ENCODE measurements around the gene TIMM22.
A peak's percentile ranks its signal among the peaks of the same experiment; 100 is the strongest.
"Not testable (repeated sequence)": the region's sequence is repeated elsewhere in the genome, so short reads cannot be mapped to it uniquely, and the experiment has no call there.

Gene TIMM22

GRCh38 chr17:973053-973452 is 23.9 kb upstream of the TIMM22 start:
- no peak for DNase-seq

GRCh38 chr17:974778-975177 is 22.2 kb upstream of the TIMM22 start:
- not testable (repeated sequence) for DNase-seq

DNA sequence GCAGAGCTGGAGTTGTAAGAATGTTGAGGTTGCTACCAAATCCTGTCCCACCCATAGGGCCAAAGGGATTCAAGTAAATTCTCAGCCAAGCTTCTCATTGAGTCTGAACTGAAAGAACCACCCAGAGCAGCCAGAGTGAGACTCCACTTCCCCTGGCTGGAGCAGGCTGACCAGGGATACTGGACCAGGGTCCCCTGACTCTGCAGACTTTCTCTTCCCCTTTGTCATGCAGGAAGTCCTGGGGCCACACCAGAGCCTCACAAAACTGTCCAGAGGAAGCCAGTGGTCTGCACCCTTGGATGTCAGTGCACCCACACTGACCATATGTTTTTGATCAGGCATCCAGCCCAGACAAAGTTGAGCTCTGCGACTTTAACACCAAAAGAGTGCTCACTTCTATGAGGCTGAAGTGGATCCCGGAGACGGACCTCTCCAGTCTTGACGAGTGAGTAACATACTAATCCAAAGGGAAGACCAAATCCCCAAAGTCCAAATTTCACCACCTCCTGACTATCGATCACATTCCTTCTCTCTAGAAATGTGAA is 21.5 kb upstream of the TIMM22 start:
- DNase-seq: peak; percentile 43 to 48

DNA sequence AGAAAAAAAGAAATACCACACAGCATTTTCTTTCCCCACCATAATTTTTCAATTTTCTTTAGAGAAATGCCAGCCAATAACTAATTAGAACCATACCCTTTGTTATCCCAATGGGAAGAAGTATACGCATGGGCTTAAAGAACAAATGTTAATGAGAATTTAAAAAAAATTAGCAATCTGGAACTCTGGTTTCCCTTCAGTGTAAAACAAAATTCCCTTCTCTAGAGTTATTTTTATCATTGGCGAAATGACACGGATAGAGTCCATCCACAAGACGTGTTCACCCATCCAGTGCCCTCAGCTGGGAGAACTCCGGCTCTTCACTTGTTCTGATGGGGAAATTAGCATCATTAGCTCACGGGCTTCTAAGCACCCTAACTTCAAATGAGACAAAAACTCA is 20.6 kb upstream of the TIMM22 start:
- DNase-seq: no peak

- DNase-seq: no peak
Observed at GRCh38 chr17:977166-977565, 19.8 kb upstream of the TIMM22 start.

DNA sequence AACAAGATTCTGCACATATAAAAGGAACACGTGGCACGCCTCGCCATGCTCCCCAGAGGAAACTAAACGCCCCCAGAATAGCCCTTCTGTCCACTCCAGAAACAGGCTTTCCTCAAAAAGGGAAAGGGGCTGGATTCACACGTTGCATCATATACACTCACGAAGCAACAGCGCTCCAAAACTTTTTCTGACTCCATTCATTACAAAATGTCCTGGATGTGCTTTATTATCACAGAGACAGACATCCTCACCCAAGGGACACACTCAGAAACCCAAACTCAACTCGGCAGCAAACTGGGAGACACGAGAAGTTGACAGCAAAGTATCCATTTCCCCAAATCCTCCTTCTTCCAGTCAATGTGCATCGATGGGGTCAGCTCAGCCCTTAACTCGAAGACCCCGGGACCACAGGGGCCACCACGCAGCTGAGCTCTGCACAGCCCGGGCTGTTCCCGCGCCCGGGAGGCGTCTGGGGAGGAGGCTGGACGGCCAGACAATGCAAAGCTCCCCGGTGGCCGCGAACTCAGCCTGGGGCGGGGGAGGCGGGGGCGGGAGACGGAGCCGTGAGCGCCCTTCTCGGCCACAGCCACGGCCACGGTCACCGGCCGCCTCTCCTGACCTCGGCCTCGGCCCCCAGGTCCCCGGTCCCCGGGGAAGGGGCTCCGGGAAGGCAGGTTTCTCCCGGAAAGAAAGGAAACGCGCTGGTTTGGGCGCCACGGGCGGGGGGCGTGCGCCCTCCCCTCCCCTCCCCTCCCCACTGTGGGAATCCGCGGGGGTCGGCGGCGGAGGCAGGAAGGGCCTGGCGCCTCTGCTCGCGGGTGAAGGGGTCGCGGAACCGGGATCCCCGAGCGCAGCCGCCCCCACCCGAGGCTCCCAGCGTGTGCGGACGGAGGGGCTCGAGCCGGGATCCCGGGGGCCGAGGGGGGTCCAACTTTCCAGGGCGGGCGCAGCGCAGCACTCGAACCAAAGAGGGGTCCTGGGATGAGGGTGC is 18.5 kb upstream of the TIMM22 start:
- DNase-seq: no peak

DNA sequence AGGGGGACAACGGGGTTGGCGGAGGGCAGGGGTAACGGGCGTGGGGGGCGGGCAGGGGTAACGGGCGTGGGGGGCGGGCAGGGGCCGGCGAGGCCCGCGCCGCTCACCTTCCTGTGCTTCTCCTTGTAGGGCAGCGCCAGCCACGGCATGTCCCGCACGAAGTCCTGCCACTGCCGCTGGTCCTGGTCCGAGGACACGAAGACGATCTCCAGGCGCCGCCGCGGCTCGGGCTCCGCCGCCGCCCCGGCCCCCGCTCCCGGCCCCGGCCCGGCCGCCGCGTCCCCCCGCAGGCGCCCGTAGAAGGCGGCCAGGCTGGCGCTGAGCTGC is 17.8 kb upstream of the TIMM22 start:
- DNase-seq: peak in 1 of 2 donors; percentile 28

DNA sequence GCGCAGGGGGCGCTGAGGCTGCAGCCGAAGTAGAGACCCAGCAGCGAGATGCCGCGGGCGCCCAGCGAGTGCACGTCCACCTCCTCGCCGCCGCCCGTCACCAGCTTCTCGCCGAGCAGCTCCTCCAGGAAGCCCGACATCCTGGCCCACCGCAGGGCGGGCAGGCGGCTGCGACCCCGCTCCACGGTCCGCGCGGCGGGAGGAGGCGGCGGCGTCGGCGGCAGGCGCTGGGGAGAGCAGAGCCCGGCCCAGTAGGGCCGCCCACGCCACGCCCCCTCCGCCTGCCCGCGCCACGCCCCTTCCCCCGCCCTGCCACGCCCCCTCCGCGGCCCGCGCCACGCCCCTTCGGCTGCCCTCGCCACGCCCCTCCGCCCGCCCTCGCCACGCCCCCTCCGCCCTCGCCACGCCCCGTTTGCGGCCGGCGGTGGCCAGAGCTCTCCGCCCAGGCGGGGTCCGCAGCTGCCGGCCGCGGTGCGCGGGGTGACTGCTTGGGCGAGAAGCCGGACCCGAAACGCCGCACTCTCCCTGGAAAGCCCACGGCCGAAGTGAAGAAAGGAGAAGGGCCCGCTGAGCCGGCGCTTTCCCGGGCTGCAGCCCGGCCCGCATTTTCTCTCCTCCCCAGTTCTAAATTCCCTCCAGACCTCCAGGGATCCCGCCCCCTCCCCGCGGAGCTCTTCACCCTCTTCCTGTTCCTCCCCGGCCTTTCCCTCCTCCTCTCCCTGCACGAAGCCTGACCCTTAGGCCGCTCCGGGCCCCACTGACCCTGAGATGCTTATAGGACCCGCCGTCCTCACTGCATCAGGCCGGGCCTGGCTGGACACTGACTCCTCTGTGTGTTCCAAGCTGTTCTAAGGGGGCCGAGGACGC is 17.2 kb upstream of the TIMM22 start, which contains the start of gene NXN:
NXN (minus strand) TSS at position 238 of the 867 bp plus-strand sequence.
- DNase-seq: peak; percentile 57 to 69

- DNase-seq: peak; percentile 78 to 80
Observed at GRCh38 chr17:980406-981291, 16.3 kb upstream of the TIMM22 start.

GRCh38 chr17:981292-981658 is 15.7 kb upstream of the TIMM22 start:
- no peak for DNase-seq

GRCh38 chr17:983921-984320 is 13.0 kb upstream of the TIMM22 start:
- DNase-seq: no peak

DNA sequence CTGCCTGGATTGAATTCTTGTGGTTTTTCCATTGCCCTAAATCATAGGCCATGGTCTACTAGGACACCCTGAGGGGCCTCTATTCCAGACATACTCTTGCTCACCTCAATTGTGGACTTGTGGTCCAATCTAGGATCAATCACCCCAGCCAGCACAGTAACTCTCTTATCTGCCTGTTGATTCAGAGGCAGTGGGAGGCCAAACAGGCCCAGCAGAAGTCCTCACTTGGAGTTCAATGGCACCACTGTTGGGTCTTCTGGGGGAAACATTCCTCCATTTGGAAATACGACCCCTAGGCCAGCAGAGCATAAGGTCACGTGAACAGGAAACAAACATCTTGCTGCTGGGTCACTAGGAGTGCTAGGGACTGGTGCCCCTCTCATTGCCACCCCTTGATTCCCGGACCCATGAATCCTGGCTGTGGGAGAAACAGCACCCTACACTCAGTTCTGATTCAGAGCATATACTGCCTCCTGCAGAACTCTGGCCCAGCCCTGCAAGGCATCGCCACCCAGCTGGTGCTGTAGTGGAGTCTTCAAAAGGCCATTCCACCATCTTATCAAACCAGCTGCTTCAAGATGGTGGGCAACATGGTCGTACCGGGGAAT is 10.5 kb upstream of the TIMM22 start:
- no peak for DNase-seq

GRCh38 chr17:987931-988330 is 9.0 kb upstream of the TIMM22 start:
- no peak for DNase-seq

DNA sequence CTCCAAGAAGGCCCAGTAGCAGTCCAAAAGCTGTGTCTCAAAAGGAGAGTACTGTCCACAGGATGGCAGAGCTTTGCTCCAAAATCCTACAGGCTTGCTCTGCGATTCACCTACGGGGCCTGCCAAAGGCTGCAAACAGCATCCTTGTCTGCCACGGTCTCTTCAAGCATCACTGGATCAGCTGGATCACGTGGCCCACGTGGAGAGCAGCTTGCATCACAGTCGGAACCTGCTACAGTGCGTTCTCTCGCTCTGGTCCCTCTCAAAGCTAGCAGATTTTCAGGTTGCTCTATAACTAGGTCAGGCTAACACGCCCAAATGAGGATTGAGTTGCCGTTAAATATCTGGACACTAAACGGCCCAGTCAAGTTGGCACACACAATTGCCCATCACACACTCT is 8.4 kb upstream of the TIMM22 start:
- no peak for DNase-seq

GRCh38 chr17:992933-993332 is 4.0 kb upstream of the TIMM22 start:
- no peak for DNase-seq

DNA sequence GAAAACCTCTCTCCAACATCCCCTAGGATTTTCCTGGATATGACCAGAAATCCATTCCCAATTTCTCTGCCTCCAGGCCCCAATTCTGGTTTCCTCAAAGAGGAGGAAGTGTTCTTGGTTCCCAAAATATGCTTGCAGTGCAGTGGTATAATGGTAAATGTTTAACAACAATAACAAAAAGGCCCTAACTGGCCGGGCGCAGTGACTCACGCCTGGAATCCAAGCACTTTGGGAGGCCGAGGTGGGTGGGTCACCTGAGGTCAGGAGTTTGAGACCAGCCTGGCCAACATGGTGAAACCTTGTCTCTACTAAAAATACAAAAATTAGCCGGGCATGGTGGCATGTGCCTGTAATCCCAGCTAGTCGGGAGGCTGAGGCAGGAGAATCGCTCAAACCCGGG is 1.6 kb upstream of the TIMM22 start:
- DNase-seq: not testable (repeated sequence)

DNA sequence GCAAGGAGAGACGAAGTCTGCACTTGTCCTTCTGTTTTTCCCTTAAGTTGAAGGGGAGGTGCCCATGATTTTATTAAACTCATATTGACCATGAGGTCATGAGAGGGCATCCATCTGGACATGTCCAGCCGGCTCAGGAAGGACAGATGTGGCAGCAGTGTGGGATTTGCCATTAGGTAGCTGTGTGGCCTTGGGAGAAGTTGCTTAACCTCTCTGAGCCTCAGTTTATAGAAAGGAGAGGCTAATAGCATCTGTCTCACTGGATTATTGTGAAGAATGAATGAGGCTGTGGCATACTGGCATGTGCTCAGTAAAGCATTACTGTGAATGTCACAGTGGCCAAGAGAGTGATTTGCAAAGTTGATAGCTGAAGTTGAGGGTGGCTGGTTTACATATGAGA is 1.2 kb downstream of the TIMM22 start:
- no peak for DNase-seq

DNA sequence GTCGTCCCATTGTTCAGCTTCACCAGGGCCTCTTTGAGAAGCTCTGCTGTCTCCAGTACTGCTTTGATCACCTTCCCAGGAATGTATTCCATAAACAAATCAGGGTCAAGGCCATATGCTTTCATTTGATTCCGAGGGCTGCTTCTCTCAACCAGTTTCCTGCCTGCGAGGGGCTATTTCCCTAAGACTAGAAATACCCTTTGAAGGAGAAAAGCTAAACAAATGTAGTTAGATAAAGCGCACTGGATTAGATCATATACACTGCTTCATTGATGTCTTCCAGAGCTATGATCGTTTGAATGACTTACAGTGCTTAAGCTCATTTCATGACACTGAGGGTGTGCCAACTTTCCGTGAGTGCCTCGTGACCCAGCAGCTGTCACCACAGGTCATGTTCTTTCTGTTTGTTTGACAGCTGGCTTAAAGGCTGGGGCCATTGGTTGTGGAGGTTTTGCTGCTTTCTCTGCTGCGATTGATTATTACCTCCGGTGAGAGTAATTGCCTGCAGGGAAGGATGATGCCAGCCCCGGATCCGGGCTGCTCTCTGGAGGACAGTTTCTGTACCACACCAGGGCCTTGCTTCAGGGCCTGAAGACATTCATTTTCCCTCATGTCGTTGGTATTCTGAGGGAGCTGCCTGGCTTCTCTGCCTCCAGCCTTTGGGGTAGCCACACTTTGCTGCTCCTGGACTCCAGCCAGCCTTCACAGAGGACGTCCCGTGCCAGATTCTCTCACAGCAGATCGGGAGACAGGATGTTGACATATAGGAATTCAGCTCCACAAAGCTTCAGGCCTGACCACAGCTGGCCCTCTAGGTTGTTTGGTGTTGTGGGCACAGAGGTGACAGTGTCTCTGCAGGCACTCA is 3.9 kb downstream of the TIMM22 start:
- DNase-seq: no peak

- DNase-seq: no peak
Observed at GRCh38 chr17:1001640-1002411, 4.9 kb downstream of the TIMM22 start.

- DNase-seq: no peak
Observed at GRCh38 chr17:1002412-1002753, 5.5 kb downstream of the TIMM22 start.

Data from inflammatory macrophage (primary cell).